HuH-7.5 (cell line): ENCODE results near the gene HGFAC.
A peak's percentile ranks its signal among the peaks of the same experiment; 100 is the strongest.
"Not testable (repeated sequence)": the region's sequence is repeated elsewhere in the genome, so short reads cannot be mapped to it uniquely, and the experiment has no call there.

Experiments used
- DNase-seq: peaks from one replicate; pipeline ENCODE4 v3.0.0; 2011; ENCODE audit warnings: low spot score

Gene HGFAC

DNA sequence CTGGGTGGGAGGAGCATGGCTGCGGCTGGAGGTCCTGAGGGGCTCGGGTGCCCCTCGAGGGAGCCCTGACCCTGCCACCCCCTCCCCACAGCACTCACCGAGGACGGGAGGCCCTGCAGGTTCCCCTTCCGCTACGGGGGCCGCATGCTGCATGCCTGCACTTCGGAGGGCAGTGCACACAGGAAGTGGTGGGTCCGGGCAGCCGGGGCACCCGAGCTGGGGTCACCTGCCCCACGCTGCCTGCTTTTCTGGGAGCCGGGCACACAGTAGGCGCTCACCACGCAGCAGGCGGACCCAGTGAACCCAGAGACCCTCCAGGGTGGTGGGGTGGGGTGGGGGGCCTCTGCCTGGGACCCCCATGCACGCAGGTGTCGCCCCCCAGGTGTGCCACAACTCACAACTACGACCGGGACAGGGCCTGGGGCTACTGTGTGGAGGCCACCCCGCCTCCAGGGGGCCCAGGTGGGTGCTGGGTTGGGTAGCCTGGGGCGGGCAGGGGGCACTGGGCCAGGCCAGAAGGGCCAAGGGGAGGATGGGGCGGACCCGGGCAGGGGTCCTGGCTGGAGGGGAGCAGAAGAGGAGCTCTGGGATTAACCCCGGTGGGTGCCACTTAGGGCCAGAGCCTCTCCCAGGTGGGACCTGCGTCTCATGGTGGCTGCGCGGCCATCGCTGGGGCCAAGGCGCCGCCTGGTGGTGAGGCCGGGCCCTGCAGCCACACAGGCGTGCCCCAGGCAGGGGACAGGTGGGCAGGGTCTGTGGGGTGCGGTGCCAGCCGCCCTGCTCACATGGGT lies 1.4 kb downstream of the HGFAC start:
- DNase-seq = peak; percentile 98

DNA sequence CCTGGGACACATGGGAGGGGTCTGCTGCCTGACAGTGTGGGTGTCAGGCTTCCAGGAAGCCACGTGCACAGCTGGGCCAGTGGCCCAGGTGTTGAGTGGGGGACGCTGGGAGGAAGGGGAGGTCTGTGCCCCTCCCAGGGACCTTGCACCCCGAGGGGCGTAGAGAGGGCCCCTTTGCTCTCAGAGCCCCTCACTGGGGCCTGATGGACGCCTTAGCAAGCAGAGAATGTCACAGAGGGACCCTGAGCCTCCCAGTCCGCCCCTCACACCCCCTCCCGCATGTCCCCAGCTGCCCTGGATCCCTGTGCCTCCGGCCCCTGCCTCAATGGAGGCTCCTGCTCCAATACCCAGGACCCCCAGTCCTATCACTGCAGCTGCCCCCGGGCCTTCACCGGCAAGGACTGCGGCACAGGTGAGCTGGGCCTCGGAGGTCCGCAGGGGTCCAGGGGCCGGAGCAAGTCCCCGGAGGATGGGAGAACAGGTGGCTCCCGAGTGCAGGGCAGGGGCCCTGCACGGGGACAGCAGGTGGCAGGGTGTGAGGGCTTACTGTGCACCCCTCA lies 2.1 kb downstream of the HGFAC start:
- no peak for DNase-seq

DNA sequence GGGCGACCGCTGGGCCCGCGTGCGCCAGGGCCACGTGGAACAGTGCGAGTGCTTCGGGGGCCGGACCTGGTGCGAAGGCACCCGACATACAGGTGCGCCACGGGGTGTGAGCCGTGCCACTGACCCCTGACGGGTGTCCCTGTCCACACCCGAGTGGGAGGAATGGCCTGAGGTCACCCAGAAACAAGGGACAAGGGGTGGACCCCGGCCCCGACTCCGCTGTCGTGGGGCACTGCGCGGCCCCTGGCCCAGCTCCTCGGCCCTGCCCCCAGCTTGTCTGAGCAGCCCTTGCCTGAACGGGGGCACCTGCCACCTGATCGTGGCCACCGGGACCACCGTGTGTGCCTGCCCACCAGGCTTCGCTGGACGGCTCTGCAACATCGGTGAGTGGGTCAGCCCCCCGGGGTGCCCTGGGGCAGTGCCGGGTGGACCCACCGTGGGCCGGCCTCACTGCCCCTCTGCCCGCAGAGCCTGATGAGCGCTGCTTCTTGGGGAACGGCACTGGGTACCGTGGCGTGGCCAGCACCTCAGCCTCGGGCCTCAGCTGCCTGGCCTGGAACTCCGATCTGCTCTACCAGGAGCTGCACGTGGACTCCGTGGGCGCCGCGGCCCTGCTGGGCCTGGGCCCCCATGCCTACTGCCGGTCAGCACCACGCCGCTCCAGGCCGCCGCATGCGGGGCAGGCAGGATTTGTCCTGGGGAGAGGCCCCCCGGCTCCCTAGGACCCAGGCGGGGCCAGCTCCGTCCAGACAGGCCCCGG lies 2.8 kb downstream of the HGFAC start:
- DNase-seq = no peak

DNA sequence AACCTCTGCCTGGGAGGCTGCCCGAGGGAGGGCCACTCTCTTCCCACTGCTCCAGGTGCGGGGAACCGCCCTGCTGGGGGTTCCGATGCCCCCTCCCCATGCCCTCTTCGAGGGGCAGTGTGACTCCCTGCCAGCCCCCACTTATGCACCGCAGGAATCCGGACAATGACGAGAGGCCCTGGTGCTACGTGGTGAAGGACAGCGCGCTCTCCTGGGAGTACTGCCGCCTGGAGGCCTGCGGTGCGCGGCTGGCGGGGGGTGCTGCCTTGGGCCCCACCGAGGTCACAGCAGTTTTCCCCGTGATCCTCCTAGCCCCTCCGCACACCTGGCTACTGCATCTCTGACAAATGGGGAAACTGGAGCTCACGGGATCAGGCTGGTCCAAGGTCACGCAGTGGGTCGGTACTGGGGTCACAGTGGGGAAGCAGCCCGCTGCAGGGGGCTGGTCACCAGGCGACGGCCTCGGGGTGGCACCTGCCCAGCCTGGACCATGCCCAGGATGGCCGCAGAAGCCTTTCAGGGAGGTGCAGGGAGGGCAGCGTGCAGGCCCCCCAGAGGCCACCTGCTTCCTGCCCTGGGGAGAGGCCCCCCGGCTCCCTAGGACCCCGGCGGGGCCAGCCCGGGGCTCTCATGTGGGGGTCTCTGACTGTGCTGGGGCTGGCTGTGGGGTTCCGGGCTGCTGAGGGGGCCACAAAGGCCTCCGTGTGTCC lies 3.5 kb downstream of the HGFAC start:
- no peak for DNase-seq

DNA sequence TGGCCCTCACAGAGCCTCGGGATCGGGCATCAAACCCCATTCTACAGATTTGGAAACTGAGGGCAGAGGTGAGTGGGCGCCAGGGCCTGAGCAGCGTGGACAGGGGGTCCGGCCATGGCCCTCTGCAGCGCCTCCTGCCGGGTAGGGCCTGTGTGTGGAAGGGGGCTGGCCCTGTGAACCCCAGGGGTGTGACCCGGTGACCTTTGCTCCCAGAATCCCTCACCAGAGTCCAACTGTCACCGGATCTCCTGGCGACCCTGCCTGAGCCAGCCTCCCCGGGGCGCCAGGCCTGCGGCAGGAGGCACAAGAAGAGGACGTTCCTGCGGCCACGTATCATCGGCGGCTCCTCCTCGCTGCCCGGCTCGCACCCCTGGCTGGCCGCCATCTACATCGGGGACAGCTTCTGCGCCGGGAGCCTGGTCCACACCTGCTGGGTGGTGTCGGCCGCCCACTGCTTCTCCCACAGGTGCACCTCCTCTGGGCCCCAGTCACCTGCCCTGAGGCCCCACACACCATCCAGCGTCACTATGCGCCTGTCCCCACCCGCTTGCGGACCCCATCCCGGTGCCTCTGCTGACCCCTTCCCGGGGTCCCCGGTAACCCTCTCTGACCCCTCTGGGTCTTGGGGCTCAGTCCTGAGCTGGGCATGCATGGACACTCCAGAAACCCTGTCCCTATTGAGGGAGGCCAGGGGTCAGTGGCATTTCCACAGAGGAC lies 4.2 kb downstream of the HGFAC start:
- DNase-seq = no peak

DNA sequence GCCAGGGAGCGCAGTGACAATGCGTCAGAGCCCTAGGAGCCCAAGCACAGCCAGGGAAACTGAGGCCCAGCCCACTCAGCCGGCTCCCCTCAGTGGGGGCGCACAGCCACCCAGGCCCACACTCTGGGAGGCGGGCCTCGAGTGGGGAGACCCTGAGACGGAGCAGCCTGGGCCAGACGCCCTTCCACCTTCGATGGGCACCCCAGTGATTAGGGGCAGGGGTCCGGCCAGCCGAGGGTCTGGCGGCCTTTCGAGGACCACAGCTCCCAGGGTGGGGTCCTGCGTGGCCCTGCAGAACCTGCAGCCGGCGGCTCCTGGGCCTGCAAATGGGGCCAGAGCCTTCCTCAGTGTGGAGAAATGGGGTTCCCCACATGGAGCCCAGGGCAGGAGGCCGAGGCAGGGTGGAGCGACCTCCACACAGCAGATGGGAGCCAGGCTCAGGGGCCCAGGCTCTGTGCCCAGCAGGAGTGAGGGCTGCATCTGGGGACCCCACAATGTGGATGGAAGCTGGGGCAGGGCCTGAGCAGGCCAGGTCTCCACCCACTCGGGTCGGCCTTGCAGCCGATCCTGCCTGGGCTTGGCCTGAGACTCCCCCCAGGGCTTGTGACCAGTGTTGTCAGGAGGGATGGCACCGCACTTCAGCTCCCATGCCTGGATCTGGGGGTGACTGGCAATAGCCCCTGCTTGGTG lies 5.0 kb downstream of the HGFAC start:
- no peak for DNase-seq

DNA sequence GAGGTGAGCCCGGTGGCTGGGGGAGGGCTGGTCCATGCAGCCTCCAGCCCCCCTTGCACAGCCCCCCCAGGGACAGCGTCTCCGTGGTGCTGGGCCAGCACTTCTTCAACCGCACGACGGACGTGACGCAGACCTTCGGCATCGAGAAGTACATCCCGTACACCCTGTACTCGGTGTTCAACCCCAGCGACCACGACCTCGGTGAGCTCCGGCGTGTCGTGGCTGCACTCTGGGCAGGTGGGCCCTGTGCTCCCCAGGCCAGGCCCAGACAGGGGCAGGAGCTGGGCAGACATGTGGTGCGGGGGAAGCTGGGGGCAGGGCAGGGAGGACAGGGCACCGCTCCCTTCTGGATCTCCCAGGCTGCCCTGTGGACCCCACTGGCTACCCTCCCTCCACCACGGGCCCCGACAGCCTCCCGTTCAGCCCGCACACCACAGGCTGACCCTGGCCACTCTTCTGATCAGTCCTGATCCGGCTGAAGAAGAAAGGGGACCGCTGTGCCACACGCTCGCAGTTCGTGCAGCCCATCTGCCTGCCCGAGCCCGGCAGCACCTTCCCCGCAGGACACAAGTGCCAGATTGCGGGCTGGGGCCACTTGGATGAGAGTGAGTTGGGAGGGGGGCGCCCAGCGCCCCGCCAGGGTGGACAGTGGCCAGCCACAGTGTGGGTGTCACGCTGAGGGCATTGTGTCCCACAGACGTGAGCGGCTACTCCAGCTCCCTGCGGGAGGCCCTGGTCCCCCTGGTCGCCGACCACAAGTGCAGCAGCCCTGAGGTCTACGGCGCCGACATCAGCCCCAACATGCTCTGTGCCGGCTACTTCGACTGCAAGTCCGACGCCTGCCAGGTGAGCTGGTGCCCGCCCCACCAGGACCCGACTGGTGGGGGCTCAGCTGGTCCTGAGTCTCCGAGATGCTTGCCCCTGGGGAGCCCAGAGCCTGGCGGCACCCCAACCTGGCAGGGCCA lies 5.9 kb downstream of the HGFAC start:
- DNase-seq = no peak

DNA sequence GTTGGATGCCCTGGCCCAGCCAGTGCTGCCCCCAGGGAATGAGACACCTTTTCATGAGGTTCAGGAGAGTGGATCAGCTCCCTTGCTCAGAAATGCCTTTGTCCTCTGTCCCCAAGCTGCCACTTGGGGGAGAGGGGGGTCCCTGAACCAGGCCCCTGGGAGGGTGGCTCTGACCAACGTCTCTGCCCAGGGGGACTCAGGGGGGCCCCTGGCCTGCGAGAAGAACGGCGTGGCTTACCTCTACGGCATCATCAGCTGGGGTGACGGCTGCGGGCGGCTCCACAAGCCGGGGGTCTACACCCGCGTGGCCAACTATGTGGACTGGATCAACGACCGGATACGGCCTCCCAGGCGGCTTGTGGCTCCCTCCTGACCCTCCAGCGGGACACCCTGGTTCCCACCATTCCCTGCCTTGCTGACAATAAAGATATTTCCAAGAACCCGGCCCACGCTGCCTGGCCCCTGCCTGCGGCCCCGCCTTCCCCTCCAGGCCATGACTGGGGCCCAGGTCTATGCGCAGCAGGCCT lies 7.3 kb downstream of the HGFAC start:
- DNase-seq = no peak

DNA sequence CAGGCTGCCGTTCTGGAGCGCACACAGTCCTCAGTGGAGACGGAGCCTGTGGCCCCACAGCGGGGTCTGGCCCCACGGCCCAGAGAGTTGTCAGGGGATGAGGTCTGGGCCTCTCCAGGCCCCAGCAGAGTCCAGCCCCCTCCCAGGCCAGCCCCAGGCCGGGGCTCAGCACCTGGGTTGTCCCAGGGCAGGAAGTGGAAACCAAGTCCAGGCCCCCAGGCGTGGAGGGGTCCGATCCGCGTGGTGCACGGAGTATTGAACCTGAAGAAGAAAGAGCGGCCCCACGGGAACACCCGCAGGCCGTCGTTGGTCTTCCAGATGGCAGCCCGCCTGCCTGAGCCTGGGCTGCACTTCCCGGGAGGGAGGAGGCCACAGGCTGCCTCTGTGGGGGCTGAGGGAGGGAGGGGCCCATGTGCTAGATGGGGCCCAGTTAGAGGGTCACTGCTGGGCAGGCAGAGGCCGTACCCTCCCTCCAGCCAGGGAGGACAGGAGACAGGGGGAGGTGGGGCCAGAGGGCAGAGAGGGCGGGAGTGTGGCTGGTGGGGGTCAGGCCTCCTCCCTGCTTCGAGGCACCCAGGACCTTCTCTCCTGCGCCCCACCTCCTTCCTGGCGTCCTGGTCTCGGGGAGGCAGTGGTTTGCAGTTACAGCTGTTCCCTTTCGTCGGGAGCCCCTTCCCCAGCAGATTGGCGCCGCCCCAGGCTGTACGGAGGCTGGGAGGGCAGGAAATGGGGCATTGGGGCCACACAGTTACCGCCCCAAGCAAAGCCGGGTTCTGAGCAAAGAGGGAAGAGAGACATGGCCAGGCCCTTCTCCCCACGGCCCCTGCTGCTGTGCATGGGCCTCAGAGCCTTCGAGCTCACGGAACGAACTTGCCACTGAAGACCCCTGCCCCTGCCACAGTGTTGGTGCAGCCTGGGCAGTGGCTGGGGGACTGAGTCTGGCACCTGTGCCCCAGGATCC lies 8.1 kb downstream of the HGFAC start:
- DNase-seq = no peak

DNA sequence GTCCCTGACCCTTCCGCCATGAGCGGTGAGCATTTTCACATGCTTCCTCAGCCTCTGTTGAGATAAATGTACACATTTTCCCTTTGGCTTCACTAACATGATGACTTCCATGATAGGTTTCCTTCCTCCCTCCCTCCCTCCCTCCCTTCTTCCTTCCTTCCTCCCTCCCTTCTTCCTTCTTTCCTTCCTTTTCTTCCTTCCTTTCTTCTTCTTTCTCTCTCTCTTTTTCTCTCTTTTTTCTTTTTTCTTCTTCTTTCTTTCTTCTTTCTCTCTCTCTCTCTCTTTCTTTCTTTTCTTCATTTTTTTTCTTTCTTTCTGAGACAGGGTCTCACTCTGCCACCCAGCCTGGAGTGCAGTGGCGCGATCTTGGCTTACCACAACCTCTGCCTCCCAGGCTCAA lies 8.9 kb downstream of the HGFAC start:
- DNase-seq = no peak

DNA sequence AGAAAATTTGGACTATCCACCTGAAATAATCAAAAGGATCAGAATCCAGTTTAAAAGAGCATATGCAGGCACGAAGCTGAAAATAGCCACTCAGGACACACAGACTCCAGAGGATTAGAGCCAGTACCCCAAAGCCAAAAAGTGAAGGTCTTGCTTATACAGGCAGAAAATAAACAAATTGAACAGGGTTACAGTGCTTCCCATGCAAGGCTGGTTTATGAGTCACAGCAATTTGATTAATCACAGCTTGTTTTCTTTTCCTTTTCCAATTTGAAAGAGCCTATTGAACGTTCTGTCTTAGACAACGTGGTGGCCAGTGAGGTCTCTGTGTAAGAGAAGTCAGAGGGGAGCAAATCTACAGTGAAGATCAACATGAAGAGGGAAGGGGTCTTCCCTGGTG lies 10.2 kb downstream of the HGFAC start:
- DNase-seq = no peak

DNA sequence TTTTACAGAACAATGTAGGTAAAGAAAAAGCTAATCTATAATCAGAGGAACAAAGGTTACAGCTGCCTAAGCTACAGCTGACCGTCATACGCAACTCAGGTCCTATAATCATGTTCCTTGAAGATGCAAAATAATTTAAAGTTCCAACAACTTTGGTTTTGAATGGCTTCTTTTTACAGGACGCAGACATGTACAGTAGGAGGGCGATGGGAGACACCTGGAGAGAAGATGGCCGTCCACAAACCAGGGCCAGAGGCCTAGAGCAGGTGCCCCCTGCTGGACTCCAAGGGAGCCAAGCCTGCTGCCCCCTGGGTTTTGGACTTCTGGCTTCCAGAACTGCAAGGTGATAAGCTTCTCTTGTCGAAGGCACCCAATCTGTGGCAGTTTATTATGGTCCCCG lies 10.6 kb downstream of the HGFAC start:
- DNase-seq = peak; percentile 89

DNA sequence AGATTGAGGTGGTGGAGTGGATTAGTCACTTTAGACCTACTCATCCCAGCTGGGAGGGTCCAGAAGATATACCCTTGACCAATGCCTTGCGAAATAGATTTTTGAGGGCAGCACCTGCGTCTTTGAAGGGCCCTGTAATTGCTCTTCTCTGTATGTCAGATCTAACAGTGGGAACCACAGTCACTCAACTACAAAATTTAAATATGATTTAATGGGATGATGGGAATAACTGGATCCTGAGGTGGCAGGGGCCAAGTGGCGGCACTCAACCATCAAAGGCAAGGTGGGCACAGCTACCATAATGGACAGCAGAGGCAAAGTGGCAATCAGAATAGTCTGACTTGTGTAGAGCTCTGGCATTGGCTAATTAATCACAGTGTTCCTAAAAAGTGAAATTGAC lies 13.8 kb downstream of the HGFAC start:
- DNase-seq = not testable (repeated sequence)

DNA sequence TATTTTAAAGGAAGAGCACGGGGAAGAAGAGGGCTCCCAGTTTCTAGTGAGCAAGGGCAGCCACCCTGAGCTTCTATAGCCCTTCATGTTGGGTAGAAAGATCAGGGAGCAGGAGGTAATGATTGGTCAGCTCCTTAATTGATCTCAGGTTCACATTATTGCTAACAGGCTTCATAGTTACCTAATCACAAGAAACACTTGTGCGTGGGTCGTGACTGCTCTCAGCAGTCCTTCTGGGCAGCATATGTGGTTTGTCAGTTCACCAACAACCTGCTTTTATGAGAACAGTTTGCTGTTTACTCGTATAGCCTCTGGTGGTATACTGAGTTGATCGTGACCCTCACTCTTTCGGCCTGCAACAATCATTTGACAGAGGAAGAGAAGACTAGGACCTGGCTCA lies 16.6 kb downstream of the HGFAC start:
- no peak for DNase-seq

DNA sequence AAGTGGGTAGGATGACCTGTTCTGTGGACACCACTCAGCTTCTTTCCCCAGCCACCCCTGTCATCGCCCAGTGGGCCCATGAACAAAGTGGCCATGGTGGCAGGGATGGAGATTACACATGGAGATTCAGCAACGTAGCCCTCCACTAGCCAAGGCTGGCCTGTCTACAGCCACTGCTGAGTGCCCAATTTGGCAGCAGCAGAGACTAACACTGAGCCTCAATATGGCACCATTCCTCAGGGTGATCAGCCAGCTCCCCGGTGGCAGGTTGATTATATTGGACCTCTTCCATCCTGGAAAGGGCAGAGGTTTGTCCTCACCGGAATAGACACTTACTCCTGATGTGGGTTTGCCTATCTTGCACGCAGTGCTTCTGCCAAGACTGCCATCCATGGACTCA lies 17.4 kb downstream of the HGFAC start:
- not testable (repeated sequence) for DNase-seq

DNA sequence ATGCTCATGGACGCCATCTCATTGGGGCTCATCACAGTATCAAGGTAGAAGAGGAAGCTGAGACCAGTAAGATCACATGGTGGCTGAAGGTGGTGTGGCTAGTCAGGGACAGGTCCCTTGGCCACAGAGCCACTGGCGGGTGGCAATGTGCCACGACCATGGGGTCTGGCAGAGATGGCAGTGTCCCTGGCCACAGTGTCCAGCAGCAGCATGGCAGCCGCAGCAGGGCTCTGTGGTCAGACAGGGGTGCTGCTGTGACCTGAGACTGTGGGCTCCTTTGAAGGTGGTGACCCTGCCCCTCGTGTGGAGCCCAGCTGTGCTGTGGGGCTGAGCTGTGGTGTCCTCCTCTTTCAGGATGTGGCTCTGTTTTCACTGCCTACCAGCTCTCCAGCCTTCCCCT lies 19.2 kb downstream of the HGFAC start:
- no peak for DNase-seq

DNA sequence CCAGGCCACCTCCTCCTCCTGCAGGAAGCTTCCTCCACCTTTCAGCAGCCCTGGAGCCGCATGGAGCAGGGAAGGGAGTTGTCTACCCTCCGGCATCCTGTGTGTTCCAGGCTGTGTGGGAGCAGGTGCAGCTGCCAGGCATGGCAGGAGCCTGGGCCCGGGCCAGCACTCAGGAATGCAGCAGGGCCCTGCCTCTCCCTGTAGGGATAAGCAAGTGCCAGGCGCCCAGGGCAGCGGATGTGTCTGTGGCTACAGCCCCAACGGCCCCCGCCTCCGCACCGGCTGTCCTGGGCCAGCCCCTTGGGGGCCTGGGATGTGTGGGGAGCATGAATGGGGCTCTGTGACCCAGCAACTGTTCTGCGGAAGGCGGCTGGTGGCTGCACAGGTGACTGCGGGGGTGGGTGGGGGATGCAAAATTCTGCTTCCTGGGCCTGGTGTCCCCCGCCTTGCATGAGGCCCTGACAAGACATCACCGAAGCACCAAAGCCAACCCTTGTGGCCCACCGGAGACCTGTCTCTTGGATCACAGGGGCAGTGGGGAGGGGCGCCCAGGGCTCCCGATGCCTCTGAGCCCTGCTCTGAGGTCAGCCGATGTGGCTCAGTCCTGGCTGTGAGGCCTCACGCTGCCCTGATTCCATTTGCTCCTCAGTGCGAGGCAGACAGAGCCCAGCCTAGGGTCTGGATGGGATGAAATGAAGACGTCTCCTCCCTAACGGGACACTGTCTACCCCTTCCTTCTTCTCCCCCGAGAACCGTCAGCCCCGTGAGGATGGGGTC lies 19.9 kb downstream of the HGFAC start:
- no peak for DNase-seq

DNA sequence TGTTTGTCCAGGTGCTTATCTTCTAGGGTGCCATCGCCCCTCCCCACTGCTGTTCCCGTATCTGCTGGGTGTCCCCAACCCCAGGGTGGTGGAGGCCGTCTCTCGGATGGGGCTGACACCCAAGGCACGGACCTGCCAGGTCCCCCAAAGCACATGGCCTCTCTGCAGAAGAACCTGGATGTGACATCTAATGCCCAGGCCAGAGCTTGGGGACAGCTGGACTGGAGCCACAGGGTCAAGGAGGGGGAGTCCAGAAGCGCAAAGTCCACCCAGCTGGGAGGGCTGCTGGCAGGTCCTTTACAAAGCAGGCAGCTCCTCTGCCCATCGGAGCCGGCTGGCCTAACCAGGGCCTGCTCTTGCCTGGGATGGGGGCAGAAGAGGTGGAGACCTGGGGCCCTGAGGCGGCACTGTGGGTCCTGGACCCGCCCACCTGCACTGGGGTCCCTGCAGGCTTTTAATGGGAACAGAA lies 20.6 kb downstream of the HGFAC start:
- DNase-seq = no peak
